ENCODE measurements around the gene CSPG4.
"Not testable (repeated sequence)": the region's sequence is repeated elsewhere in the genome, so short reads cannot be mapped to it uniquely, and the experiment has no call there.

CSPG4 gene

GRCh38 chr15:75684648-75685047 is 28.0 kb downstream of the CSPG4 start:
- H3K27me3 Mint-ChIP-seq (ENCODE audit: low read depth) = no peaks in the 10 kb centered on the region
- H3K4me3 Mint-ChIP-seq = no peak overlapping the region
- no peaks in the 10 kb centered on the region for H3K9me3 Mint-ChIP-seq
- TF ChIP-seq CTCF (IDR thresholded peaks at IDR 0.05; ENCODE audit: unreplicated experiment in 3 of 3) = no peak
- H3K36me3 Mint-ChIP-seq (ENCODE audit: low read depth) = peaks cover 4% of the 10 kb centered on the region
- no peak overlapping the region for H3K27ac Mint-ChIP-seq
- H3K4me1 Mint-ChIP-seq = no peaks in the 10 kb centered on the region

- not testable (repeated sequence) for H3K27me3 Mint-ChIP-seq (ENCODE audit: low read depth)
These were observed 28.9 kb downstream of the CSPG4 start for GRCh38 chr15:75683646-75684312.

GRCh38 chr15:75682181-75683135 is 30.2 kb downstream of the CSPG4 start:
- Mint-ChIP-seq H3K27ac (no peak overlapping the region), H3K27me3 (ENCODE audit: low read depth) (no peaks in the 10 kb centered on the region), H3K4me1 (no peaks in the 10 kb centered on the region), H3K36me3 (ENCODE audit: low read depth) (peaks cover 7% of the 10 kb centered on the region), H3K4me3 (no peak overlapping the region), H3K9me3 (no peaks in the 10 kb centered on the region)
- TF ChIP-seq CTCF (IDR thresholded peaks at IDR 0.05; ENCODE audit: unreplicated experiment in 3 of 3) = no peak

More at GRCh38 chr15:75683646-75684312, 28.9 kb downstream of the CSPG4 start:
- H3K4me1 Mint-ChIP-seq; H3K9me3 Mint-ChIP-seq; H3K36me3 Mint-ChIP-seq (ENCODE audit: low read depth); H3K4me3 Mint-ChIP-seq: not testable (repeated sequence)
- TF ChIP-seq CTCF (IDR thresholded peaks at IDR 0.05; ENCODE audit: unreplicated experiment in 3 of 3) = peak; percentile 80 to 87 (median 84)
- H3K27ac Mint-ChIP-seq = peak overlapping the region in 1 of 3 experiments; percentile 48

- Mint-ChIP-seq H3K36me3 (ENCODE audit: low read depth) (peaks cover 7% of the 10 kb centered on the region), H3K27me3 (ENCODE audit: low read depth) (no peaks in the 10 kb centered on the region), H3K27ac (no peak overlapping the region), H3K4me3 (no peak overlapping the region), H3K4me1 (no peaks in the 10 kb centered on the region), H3K9me3 (no peaks in the 10 kb centered on the region)
- no peak for TF ChIP-seq CTCF (IDR thresholded peaks at IDR 0.05; ENCODE audit: unreplicated experiment in 3 of 3)
These were observed 32.5 kb downstream of the CSPG4 start for GRCh38 chr15:75680007-75680789.

- not testable (repeated sequence) for H3K36me3 Mint-ChIP-seq (ENCODE audit: low read depth); H3K9me3 Mint-ChIP-seq; H3K4me1 Mint-ChIP-seq; H3K4me3 Mint-ChIP-seq; H3K27me3 Mint-ChIP-seq (ENCODE audit: low read depth); H3K27ac Mint-ChIP-seq
These were observed 34.3 kb downstream of the CSPG4 start for GRCh38 chr15:75678324-75678690.

Data from nephron (organoid).